CMK (cell line): ENCODE data around the gene ZFYVE28.
A peak's percentile ranks its signal among the peaks of the same experiment; 100 is the strongest.
"Not testable (repeated sequence)": the region's sequence is repeated elsewhere in the genome, so short reads cannot be mapped to it uniquely, and the experiment has no call there.

ENCODE experiments used
- DNase-seq: peaks from one replicate; pipeline ENCODE4 v3.0.0-alpha.2; 2010; ENCODE audit warnings: low read depth

ZFYVE28 gene

GRCh38 chr4:2248044-2248780 lies 170.2 kb downstream of the ZFYVE28 start:
- DNase-seq: no peak

DNA sequence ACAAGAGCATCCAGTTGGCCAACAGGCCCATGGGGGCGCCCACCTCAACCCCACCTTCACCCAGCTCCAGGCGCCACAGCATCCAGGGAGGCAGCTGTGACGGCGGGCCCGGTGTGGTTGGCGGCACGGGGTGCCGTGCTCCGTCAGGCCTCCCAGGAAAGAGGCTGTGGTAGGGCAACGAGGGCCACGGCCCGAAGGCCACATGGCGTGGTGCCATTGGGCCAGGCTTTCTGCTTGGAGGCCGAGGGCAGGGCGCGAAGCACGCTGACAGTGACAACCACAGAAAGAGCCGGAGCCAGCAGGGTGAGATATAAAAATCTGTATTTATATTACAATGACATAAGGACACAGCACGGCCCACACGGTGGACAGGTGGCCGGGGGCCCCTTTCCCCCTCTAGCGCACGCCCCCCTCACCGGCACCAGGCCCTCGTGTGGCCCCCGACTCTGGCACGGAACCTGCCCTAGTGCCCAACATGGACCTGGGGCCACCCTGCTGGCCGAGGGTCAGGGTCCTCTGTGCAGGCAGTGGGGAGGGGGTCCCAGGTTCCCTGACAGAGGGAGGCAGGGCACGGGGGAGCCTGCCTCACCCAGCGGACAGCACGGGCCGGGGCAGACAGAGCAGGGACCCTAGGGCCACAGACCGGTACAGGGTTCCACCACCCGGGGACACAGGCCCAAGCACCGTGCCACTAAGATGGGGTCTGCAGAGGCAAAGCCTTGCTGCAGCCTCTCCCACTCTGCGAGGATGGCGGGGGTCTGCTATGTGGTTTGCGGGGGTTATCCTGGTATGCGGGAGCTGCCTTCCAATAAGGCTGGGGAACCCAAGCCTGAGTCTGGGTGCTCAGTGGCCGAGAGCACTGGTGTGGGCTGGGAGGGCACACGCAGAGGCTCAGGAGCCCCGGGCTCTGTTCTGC lies 171.1 kb downstream of the ZFYVE28 start:
- no peak for DNase-seq

- DNase-seq: no peak
These were observed 171.9 kb downstream of the ZFYVE28 start for GRCh38 chr4:2246384-2247127.

DNA sequence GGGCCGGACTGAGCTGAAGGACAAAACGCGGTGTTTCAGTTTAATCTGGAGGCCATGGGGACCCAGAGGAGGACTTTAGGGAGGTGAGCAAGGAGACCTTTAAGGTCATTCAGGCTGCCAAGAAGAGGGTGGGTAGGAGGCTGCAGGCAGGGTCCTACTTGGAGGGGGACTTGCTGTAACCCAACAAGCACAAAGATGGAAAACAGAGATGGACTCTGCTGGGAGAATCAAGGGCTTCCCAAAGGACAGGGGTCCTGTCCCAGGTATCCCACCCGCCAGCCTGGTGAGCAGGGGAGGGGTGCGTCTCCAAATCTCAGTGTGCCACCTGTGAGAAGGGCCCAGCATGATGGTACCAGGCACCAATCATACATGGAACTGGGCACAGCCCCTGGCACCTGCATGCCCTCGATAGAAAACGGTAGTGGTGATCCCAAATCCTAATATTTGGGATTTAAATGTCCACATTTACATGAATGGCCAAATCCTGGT lies 172.6 kb downstream of the ZFYVE28 start:
- DNase-seq: no peak

DNA sequence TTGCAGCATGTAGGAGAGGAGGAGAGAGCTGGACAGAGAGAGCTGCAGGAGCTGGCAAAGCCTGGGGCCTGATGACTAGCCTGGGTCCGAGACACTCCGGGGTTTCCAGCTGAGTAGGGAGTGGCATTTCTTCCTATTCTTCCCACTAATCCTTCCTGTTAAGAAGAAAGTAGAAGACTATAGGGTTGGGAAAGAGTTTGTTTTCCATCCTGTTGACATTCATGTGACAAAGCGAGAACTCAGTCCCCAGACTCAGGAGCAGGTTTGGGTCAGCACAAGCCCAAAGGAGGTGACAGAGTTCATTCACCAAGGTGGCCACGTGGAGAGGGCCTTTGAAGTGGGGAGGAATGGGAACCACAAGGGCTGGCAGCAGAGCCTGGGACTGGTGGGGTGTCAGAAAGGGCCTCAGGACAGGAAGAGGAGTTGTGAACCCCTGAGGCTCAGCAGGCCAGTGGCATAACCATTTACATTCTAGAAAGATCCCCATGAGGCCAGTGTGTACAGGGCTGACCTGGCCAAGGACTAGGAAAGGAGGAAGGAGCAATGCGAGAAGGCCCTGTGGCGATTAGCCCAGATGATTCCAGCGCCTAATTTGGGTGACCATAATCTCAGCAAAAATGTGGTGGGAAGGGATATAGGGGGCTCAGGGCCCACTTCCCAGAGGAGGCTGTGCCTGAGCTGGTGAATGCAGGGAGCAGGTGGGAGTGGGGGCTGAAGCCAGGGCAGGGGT lies 173.2 kb downstream of the ZFYVE28 start:
- DNase-seq: no peak

DNA sequence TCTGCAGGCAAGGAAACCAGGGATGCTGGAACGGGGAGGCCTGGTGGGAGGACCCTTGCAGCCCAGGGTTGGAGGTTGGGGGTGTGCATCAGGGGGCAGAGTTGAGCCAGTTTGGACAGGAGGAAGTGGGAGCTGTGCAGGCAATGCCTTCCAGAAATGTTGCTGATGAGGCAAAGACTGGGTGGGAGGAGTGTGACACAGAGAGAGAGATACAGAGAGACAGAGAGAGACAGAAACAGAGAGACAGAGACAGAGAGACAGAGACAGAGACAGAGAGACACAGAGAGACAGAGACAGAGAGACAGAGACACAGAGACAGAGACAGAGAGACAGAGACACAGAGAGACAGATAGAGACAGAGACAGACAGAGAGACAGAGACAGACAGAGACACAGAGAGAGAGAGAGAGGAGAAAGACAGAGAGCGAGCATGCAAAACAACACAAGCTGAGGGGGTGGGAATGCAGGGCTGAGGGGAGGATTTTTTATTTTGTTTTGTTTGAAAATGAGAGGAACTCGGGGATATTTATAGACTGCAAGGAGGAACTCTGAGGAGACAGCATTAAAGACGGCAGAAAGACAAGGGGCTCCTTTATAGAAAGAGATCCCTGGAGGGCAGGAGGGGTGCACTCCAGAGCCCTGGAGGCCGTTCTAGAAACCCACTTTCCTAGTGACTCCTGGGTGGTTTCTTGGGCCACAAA lies 174.6 kb downstream of the ZFYVE28 start:
- DNase-seq: peak; percentile 40

GRCh38 chr4:2241410-2242353 lies 176.8 kb downstream of the ZFYVE28 start, which contains the start of the genes HAUS3 and POLN:
HAUS3 (minus strand) TSS chr4:2242121; CDS start chr4:2240946, 1,175 bp downstream.
POLN (minus strand) TSS chr4:2242121; CDS start chr4:2229231, 12,890 bp downstream.
- DNase-seq: peak; percentile 95

DNA sequence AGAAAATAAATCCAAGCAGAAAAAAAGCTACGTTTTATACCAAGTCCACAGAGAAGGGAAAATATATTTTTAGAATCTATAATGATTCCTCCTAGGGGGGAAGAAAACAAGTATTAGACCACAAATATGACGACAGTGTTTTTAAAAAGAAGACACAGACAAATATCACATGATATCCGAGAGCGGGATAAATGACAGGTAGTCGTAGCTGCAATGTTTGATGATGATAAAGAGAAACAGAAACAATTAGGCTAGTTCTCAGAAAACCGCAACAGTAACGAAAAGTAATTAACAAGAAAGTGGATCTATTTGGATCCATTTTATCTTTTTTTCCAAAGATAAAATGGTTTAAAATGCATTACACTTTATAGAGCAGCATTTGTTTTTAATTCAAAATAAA lies 177.4 kb downstream of the ZFYVE28 start:
- no peak for DNase-seq

DNA sequence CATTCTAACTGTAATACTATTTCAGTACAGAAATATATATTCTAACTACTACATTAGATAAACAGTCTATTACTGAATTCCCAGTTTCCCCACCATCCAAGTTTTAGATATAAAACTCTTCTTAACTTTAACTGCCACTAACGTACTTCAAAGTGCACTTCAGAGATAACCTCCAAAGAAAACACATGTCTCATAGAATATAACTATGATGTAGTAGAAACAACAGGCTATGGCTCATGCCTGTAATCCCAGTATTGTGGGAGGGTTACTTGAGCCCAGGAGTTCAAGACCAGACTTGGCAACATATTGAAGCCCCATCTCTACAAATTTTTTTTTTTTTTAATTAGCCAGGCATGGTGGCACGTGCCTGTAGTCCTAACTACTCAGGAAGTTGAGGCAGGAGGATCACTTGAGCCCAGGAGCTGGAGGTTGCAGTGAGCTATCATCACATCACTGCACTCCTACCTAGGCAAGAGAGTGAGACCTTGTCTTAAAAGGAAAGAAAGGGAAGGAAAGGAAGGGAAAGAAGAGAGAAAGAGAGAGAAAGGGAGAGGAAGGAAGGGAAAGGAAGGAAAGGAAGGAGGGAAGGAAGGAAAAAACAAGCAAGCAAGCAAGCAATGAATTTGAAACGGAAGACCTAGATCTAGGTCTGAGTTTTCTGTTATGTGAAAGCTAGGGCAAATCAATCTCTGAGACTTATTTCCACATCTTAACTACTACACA lies 181.3 kb downstream of the ZFYVE28 start:
- no peak for DNase-seq

GRCh38 chr4:2231082-2231481 lies 187.4 kb downstream of the ZFYVE28 start:
- no peak for DNase-seq

DNA sequence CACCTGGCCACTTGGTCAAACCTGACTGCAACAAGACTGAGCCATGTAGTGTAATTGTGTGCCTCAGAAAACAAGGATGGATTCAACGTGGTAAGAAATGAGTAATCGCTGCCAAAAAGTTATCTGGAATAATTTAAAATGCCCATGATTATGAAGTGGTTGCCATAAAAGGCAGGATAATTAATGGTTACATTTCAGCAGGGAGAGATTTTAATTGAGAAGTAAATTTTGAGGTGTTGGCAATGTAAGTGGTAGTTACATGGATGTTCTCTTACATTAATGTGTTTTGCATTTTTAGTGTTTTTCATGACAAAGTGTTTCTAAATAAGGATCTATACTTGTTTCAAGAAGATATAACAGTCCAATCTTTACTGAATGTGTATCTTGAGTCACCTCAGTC lies 192.2 kb downstream of the ZFYVE28 start:
- DNase-seq: no peak

DNA sequence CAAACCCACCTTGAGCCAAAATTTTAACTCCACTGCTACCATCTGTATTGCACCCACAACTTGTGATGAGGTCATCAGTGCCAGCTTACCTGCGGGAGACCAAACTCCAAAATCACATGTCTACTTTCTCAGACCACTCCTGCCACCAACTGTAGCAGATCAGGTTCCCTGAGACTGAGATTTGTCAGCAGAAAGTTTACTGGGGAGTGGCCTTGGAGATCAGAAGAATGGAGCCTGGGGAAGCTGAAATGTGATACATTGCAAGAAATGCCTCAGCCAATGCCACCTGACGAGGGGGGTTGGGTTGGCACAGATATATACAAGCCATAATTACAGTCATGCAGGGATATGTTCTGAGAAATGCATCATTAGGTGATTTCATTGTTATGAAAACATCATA lies 195.6 kb downstream of the ZFYVE28 start:
- DNase-seq: no peak

- not testable (repeated sequence) for DNase-seq
These were observed 197.1 kb downstream of the ZFYVE28 start for GRCh38 chr4:2221378-2221777.

- DNase-seq: peak; percentile 35
These were observed 198.3 kb downstream of the ZFYVE28 start for GRCh38 chr4:2220016-2220630.
